Measurements from ENCODE around the gene B4GAT1.
"Not testable (repeated sequence)": the region's sequence is repeated elsewhere in the genome, so short reads cannot be mapped to it uniquely, and the experiment has no call there.

The B4GAT1 gene

GRCh38 chr11:66363187-66363601 is 15.8 kb upstream of the B4GAT1 start:
- no peak for DNase-seq (ENCODE audit: low spot score)

GRCh38 chr11:66362481-66363147 is 15.2 kb upstream of the B4GAT1 start:
- DNase-seq (ENCODE audit: low spot score): no peak

- no peak for DNase-seq (ENCODE audit: low spot score)
Observed at GRCh38 chr11:66361502-66361941, 14.1 kb upstream of the B4GAT1 start.

- no peak for DNase-seq (ENCODE audit: low spot score)
Observed at GRCh38 chr11:66360406-66361073, 13.1 kb upstream of the B4GAT1 start.

- no peak for DNase-seq (ENCODE audit: low spot score)
Observed at GRCh38 chr11:66359662-66360087, 12.2 kb upstream of the B4GAT1 start.

- DNase-seq (ENCODE audit: low spot score): not testable (repeated sequence)
Observed at GRCh38 chr11:66350560-66351235, 3.3 kb upstream of the B4GAT1 start.

GRCh38 chr11:66349084-66349386 is 1.6 kb upstream of the B4GAT1 start:
- no peak for DNase-seq (ENCODE audit: low spot score)

- peak; percentile 21 for DNase-seq (ENCODE audit: low spot score)
Observed at GRCh38 chr11:66346476-66347424, 679 bp downstream of the B4GAT1 start.

GRCh38 chr11:66345316-66345649 is 2.1 kb downstream of the B4GAT1 start:
- DNase-seq (ENCODE audit: low spot score): no peak

GRCh38 chr11:66344550-66345315 is 2.7 kb downstream of the B4GAT1 start, which contains the start of gene BRMS1:
BRMS1 (minus strand) TSS chr11:66345104; CDS start chr11:66342234, 2,870 bp downstream.
- peak; percentile 96 for DNase-seq (ENCODE audit: low spot score)

GRCh38 chr11:66343176-66343575 is 4.3 kb downstream of the B4GAT1 start:
- DNase-seq (ENCODE audit: low spot score): no peak

- no peak for DNase-seq (ENCODE audit: low spot score)
Observed at GRCh38 chr11:66341502-66342126, 5.8 kb downstream of the B4GAT1 start.

- DNase-seq (ENCODE audit: low spot score): no peak
Observed at GRCh38 chr11:66340596-66341501, 6.6 kb downstream of the B4GAT1 start.

GRCh38 chr11:66339686-66340483 is 7.5 kb downstream of the B4GAT1 start:
- no peak for DNase-seq (ENCODE audit: low spot score)

GRCh38 chr11:66339162-66339675 is 8.2 kb downstream of the B4GAT1 start:
- DNase-seq (ENCODE audit: low spot score): no peak

GRCh38 chr11:66338276-66339161 is 8.9 kb downstream of the B4GAT1 start:
- DNase-seq (ENCODE audit: low spot score): no peak

GRCh38 chr11:66337103-66337899 is 10.1 kb downstream of the B4GAT1 start:
- no peak for DNase-seq (ENCODE audit: low spot score)

Data from SW480 (cell line).